GM19328 (cell line): ENCODE measurements around the gene WFS1.

Experiments
- ATAC-seq: cut with Tn5 transposase; IDR thresholded peaks from one replicate; pipeline ENCODE4 v1.9.1; 2021; ENCODE audit warnings: mild to moderate bottlenecking, moderate library complexity; ENCODE audit not compliant: unreplicated experiment

The WFS1 gene

GRCh38 chr4:6335040-6335590, 65.5 kb downstream of the WFS1 start:
- no peak for ATAC-seq

GRCh38 chr4:6336166-6336565, 66.5 kb downstream of the WFS1 start:
- no peak for ATAC-seq

GRCh38 chr4:6337331-6337935, 67.8 kb downstream of the WFS1 start:
- no peak for ATAC-seq

GRCh38 chr4:6338175-6338950, 68.7 kb downstream of the WFS1 start:
- no peak for ATAC-seq

GRCh38 chr4:6338951-6339817, 69.5 kb downstream of the WFS1 start:
- no peak for ATAC-seq

- no peak for ATAC-seq
These were observed 70.3 kb downstream of the WFS1 start for GRCh38 chr4:6339818-6340445.

- ATAC-seq: no peak
These were observed 70.9 kb downstream of the WFS1 start for GRCh38 chr4:6340446-6341015.

- no peak for ATAC-seq
These were observed 72.0 kb downstream of the WFS1 start for GRCh38 chr4:6341696-6342095.

- no peak for ATAC-seq
These were observed 73.1 kb downstream of the WFS1 start for GRCh38 chr4:6342530-6343293.

GRCh38 chr4:6343939-6344408, 74.3 kb downstream of the WFS1 start:
- ATAC-seq: no peak

- no peak for ATAC-seq
These were observed 75.6 kb downstream of the WFS1 start for GRCh38 chr4:6345096-6345830.

GRCh38 chr4:6345866-6346265, 76.2 kb downstream of the WFS1 start:
- no peak for ATAC-seq

GRCh38 chr4:6346373-6347110, 76.9 kb downstream of the WFS1 start:
- ATAC-seq: no peak

GRCh38 chr4:6347511-6348045, 77.9 kb downstream of the WFS1 start:
- ATAC-seq: no peak

GRCh38 chr4:6348408-6348807, 78.8 kb downstream of the WFS1 start:
- ATAC-seq: no peak

- ATAC-seq: no peak
These were observed 80.4 kb downstream of the WFS1 start for GRCh38 chr4:6349896-6350603.

- ATAC-seq: no peak
These were observed 81.0 kb downstream of the WFS1 start for GRCh38 chr4:6350646-6351045.
